SW480 (cell line): ENCODE results near the gene ABCE1.
"Not testable (repeated sequence)": the region's sequence is repeated elsewhere in the genome, so short reads cannot be mapped to it uniquely, and the experiment has no call there.

ENCODE experiments used
- DNase-seq: peaks from one replicate; pipeline ENCODE4 v3.0.0-alpha.2; 2016; ENCODE audit warnings: low spot score

The ABCE1 gene

DNA sequence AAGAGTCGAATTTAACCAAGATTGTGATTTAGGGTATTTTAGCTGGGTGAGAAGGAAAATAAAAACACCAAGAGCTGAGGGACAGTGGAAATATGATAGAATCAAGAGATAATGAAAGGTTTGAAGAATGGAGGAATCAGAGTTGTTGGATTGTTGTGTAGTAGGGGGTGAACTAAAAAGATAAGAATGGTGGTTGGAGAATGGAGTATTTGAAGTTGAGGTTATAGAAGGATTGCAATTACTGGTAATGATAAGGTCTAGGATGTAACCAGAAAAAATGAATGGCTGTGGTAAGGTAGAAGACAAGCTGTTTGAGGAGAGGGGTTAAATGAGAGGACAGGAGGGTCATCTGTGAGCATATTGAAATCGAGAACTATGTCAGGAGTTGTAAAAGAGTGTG is 4.5 kb downstream of the ABCE1 start:
- no peak for DNase-seq

DNA sequence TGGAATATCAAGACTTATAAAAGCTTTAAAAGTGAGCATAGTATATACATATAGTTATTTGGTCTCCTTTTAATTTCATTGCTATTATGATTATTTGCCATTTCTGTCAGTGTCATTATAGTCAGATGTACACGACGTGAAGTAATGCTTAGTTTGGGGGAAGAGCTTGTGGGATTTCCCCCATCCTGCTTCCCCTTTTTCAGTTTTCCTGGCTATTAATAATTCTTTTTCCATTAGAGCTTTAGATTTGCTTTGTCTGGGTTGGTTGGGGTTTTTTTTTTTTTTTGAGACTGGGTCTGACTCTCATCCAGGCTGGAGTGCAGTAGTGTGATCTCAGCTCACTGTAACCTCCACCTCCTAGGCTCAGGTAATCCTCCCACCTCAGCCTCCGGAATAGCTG is 5.4 kb downstream of the ABCE1 start:
- DNase-seq: no peak

DNA sequence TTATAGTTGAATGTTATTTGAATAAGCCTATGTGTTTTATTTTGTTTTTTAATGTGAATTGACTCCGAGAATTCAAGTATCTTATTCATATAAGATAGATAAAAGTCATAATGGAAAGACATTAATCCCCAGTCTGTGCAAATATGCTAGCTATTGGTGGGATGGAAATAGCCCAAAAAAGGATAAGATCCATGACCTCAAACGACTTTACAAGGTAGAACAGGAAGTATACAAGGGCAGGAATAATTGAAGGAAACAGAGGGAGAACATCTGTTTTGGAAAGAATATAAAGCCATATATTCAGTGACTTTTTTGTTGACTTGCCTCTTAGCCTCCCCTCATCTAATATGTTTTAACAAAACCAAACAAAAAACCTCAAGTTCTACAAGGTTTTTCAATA is 9.0 kb downstream of the ABCE1 start:
- no peak for DNase-seq

DNA sequence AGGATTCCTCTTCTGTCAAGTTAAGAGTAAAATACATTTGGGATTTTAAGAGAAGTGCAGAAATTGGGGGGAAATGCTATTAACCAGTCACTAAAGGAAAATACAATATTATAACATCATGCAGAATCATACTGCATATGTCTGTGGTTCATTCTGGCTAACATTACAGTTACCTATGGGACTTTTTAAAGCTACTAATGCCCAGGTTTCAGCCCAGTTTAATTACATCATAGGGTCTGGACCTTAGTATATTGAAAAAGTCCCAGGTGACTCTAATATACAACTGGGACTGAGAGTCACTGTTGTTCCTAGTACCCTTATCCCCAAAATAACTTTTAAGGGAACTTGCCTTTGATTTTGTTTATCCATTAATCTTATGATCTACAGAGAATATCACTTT is 10.0 kb downstream of the ABCE1 start:
- DNase-seq: no peak

DNA sequence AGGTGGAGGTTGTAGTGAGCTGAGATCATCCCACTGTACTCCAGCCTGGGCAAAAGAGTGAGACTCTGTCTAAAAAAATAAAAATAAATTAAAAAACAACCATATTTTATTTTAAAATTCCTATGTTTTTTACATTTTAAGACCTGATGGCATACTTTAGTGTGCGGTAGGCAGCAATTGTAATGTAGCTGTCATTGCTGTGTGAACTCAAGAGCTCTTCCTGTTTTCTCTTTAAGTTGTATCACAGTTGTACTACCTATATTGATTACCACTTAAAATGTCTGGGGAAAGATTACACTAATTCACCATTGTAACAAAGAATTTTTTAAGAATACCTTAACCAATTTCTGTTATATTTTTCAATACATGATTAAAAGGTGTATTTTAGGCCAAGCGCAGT is 27.3 kb downstream of the ABCE1 start:
- no peak for DNase-seq

DNA sequence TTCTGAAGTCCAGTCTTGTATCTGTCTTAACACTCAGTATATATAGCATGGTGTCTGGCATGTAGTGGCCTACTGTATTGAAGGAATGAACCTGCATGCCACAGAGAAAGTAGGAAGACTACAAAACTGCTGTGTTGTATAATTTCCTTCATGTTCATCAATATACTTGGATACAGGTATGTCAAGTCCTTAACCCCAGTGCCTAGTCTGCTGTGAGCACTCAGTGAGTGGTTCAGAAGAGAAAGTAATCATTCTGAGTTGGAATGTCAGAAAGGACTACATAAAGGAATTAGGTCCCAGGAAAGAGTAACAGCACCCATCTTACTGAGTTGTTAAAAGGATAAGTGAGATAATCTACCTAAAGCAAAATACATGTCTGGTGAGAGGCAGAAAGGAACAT is 32.0 kb downstream of the ABCE1 start:
- no peak for DNase-seq

DNA sequence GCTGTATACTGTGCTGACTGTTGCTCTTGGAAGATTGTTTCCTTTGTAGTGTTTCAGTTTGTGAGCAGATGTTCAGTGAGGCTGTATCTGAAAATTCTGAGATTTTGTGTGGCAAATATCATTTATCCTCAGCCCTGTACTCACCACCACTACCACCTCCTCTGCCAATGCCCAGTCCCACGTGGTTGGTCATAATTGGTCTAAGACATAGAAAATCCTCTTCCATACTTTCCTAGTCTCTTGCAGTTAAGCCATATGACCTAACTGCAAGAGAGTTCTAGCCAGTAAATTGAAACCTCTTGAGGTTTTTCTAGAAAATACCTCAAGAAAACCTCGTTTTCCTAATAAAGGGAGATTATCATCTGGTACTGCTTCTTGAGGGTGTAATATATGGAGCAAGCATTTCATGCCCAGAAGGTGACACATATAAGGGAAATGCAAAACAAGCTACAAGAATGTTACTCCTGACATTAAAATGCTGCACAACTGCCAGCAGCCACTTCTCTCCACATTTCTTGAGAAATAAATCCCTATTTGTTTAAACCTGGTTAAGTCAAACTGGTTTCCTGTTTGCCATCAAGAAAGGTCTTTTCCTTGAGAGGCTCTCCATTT is 32.8 kb downstream of the ABCE1 start:
- DNase-seq: no peak

DNA sequence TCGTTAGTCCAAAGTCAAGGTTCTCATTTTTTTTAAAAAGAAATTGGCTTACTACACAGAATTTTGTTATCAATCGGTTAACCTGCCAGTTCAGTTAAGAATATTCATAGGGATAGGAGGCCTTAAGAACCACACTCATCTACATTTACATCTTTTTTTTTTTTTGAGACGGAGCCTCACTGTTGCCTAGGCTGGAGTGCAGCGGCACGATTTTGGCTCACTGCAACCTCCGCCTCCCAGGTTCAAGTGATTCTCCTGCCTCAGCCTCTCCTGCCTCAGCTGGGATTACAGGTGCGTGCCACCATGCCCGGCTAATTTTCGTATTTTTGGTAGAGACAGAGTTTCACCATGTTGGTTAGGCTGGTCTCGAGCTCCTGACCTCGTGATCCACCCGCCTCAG is 33.7 kb downstream of the ABCE1 start:
- no peak for DNase-seq

DNA sequence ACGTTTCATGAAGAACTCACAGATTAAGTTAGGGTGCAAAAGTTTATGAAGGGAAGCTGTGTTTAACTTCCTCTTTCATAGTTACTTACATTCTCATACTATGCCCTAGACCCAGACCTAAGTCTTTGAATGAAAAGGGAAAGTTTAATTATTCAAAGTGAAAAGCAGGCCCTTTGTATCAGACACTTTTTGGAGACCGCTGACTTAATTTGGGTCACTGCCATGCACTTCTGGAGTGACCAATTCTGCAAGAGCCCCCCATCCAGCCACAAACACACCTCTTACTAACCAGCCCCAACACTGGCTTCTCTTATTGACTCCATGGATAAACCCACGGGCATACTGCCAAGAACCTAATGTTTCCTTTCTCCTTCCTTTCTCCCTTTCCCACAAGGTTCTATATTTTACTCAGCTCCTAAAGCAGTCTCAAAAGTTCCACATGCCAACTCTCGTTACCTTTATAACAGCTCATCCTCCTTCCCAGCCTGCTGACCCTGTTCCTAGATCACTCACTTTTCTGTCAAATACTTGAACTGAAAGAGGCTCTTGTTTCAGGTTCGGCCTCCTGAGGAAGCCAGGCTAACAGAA is 34.5 kb downstream of the ABCE1 start:
- DNase-seq: no peak

DNA sequence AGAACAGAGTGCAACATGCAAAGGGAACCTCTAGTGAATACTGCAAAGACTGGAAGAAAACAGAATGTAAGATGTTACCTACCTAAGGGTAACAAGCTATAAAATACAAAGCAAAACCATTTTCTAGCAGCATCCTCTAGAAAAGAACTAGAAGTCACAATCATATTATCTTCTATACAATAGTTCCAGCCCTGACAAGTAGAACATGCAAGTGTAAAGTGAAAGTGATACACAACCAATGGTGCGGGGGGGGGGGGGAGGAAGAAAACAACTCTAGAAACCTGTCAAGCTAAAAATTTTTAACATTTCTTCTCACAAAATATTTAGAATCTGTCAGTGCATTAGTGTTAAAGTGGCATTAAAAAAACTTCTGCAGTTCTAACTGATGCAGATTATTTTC is 38.1 kb downstream of the ABCE1 start:
- DNase-seq: not testable (repeated sequence)

DNA sequence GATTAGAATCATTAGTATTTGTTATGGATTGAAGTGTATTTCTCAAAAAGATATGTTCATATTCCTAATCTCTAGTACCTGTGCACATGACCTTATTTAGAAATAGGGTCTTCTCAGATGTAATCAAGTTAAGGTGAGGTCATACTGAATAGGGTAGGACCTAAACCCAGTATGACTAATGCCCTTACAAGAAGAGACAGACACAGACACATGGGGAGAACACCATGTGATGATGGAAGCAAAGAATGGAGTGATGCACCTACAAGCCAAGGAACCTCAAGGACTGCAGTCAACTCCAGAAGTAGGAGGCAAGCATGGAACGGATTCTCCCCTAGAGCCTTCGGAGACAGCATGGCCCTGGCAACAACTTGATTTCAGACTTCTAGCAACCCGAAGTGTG is 50.9 kb downstream of the ABCE1 start:
- no peak for DNase-seq

DNA sequence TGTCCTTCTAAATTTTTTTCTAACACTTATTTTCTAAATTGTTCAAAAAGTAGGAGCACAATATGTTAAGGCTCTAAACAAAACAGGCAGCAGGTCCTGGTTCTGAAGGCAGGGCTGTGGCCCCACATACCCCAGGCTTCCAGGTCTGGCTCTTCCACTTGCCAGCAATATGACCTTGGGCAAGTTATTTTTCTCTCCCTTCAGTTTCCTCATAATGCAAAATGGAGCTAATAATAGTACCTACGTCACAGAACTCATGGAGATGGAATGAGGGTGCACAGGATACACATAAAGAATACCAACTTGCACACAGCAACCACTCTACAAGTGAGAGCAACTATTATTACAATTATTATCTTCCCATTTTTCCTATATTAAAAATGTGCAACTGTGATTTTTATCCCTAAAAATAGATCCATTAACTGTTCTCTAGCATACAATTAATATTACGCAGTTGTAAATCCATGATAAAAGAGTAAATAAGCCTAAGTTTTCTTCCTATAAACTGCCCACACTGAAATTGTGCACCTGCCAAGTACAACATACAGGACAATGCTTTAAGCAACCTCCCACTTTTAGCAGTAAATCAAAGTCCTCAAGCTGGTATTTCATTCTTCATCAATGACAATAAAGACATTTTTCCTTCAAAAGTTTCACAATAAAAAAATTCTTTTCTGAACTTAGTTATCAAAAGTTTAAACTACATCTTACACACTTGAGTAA is 55.2 kb downstream of the ABCE1 start:
- DNase-seq: no peak

DNA sequence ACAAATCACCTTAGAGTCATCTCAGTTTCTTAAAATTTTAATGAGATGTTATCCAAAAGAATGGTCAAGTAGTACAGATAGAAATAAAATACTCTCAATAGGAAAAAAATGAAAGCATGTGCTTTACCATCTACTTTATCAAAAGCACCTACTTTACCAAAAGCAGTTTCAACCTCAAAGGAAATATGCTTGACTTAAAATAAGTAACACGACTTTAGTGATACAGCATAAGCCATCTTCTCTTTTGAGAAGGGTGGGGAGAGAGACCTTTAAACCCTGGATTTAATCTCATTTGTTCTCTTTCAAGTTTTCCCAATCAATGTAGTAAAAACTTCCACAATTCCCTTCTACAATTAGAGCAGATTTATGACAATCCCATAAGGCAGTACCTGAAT is 55.8 kb downstream of the ABCE1 start:
- DNase-seq: no peak

DNA sequence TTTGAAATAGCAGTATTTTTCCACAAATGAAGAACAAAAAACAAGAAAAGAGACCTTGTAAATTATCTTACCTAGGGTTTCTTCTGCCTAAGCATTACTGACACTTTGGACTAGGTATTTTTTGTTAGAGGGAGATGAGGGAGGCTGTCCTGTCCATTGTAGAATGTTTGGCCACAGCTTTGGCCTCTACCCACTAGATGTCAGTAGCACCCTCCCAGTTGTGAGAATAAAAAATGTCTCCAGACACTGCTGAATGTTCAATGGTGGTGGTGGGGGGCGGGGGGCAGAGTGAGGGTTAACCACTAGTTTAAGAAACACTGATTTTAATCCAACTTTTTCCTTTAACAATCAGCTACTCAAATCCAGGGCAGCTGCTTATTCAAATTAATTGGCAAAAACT is 56.5 kb downstream of the ABCE1 start:
- peak; percentile 11 for DNase-seq

DNA sequence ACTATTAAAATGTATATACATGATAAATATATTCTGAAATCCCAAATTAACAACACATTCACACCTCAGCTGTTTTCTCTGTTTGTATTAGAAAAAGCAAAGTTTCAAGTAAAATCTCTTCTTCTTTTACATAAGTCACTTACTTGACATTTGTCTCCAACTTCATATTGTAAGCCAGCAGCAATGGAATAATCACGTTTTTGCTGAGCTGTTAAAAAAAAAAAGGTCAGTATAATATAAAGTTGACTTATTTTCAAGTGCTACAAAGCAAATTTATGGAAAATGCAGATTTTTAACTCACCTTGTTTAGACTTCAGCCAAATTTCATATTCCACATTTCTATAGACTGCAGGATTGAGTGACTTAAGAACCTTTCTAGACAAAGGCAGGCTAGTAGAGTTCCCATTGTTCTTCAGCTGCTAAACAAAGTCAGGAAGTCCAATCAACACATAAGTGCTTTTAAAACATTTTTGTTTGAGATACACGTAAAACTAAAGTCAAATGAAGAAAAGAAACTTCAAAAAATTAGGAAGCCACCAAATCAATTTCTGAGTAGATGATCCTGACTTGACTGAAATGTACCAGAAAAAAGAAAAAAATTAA is 57.3 kb downstream of the ABCE1 start:
- no peak for DNase-seq

DNA sequence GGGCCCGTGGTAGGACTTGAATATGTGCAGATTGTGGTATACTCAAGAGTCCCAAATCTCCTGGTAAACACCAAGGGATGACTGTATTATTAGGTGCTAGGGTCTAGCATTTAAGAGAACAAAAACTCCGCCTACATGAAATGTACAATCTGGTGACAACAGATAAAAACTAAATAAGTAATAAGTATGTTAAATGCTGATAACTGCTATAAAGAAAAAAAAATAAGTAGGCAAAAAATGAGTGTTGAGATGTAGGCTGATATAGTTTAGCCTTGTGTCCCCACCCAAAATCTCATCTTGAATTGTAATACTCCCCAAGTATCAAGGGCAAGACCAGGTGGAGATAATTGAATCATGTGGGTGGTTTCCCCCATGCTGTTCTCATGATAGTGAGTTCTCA is 58.9 kb downstream of the ABCE1 start:
- no peak for DNase-seq

DNA sequence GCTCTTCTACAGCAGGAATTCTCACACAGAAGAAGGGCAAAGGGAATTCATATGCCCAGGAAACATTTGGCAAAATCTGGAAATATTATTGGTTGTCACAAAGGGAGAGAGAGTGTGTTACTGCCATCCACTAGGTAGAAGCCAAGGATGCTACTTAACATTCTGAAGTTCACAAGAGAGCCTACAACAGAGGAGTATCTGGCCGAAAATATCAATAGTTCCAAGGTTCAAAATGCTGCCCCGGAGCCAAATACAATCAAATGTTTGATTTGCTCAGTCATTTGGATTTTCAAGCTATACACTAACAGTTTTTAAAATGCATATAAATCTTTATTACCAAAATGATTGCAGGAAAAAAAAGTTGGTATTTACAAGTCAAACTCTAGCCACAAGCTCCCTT is 63.4 kb downstream of the ABCE1 start:
- DNase-seq: no peak

DNA sequence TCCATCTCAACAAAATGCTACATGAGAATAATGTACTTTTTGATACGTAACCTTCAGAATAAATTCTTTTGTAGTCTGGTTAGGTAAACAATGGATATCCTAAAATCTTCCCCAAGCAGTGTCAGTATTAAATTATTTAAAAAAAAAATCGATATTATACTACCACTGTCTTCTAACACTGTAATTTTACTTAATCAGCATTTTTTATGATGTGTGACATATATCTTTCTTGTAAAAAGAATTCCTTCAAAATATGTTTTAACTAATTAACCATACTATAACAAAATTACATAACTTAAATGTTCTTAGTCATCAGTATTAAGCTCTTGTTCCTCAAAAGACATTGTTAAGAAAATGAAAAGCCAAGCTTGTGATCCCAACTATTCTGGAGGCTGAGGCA is 69.8 kb downstream of the ABCE1 start:
- no peak for DNase-seq

DNA sequence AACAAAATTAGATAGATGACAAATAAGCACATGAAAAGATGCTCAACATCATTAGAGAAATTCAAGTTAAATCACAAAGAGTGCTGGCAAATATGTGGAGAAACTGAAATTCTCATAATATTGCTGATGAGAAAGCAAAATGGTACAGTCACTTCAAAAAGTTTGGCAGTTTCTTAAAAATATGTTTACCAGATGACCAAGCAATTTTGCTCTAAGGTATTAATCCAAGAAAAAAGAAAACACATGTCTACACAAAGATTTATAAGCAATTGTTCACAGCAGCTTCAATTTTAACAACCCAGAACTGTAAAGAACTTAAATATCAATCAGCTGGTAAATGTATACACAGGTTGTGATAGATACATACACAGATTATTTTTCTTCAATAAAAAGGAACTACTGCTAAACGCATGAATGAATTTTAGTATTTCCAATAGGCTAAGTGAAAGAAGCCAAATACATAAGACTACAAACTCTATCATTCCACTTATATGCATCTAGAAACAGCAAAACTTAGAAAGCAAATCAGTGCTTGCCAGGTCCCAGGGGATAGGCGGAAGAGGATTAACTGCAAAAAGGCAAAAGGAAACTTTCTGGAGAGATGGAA is 70.6 kb downstream of the ABCE1 start:
- no peak for DNase-seq

DNA sequence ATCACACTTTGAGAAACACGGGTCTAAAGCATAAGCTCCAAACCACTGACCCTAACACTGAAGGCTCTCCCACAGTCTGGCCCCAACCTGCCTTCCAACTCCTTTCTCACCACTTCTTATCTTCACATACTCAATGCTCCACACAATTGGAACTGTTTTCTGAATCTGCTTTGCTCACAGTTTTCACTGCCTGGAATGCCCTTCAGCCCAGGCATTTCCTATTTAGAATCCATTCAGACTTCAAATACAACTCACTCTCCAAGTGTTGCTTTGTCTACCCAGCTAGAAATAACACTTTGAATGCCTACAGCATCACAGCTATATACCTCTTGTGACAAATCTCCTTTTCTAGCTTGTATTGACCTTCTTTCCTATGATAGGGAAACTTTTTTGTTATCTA is 72.1 kb downstream of the ABCE1 start:
- no peak for DNase-seq

DNA sequence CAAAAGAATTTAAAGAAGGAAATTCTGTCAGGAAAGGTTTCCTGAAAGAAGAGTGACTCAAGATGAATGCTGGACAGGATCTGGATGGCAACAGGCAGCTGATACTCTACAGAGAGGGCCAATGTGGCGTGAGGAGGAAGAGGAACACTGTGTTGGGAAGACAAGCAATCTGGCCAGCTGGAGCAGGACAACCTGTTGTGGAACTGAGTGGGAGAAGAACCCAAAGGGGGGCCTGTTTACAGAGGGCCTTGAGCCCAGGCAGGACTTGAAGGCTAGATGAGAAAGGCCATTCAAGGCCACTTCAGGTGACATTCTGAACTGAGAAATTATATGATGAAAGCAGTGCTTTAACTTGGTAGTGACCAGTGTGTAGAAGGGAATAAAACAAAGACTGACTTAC is 73.8 kb downstream of the ABCE1 start:
- no peak for DNase-seq

DNA sequence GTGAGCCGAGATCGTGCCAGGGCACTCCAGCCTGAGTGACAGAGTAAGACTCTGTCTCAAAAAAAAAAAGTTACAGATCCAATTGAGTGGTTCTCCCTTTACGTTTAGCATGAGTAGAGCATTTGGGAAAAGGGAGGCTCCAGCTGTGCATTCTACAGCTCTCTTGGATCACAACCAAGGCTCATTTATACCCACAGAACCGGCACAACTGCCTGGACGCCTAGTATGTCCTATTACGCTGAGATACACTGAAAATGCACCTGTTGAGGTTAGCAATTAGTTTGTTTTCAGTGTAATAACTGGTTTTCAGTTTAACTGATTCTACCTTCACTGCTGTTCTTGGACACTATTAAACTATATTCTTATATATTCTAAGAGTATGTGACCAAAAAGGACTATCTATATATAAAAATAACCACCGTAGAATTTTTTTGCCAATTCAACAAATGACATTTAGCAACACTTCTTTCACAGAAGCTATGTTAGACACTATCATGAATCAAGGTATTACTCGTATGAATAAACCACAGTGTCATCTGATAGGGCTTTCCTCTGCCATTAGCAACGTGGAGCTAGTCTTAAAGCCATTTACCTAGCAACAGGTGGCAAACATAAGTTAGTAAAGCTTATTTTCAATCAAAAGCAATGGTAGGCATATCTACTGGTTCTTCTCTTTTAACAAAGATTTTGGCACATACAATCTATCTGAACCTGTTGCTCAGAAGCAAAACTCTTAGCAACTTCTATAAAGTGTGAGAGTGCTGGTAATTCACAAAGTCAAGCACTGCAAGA is 78.7 kb downstream of the ABCE1 start:
- no peak for DNase-seq
